HG03342 (cell line): ENCODE measurements around the gene TMEM145.
A peak's percentile ranks its signal among the peaks of the same experiment; 100 is the strongest.

ENCODE experiments used
- ATAC-seq: cut with Tn5 transposase; IDR thresholded peaks from one replicate; pipeline ENCODE4 v1.9.1; 2021; ENCODE audit warnings: mild to moderate bottlenecking, moderate library complexity; ENCODE audit not compliant: unreplicated experiment

TMEM145 gene

DNA sequence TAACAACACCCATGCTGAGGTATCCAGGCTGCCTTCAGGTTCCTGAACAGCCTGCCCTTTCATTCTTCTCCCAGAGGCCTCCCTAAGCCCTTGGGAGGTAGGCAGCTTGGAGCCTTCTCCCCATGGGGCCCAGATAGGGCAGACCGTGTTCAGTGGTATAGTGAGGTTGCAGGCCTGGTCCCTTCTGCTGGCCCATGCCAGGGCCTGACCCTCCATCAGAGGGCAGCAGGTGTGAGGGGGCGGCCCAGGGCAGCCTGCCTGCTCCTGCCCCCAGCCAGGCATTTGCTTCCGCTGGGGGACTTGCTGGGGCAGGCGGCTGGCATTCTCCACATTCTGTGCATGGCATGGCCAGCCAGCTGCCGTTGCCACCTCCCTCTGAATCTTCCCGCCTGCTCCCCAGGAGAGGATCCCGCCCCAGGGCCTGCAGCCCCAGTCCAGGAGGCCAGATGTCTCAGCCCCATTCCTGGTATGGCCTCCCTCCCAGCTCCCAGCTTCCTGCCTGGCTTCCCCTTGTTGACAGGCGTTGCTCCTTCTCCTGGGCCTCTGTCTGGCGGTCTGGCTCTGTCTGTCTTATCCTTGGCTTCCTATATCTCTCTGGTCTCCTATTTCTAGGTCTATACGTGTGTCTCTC, 35.2 kb upstream of the TMEM145 start:
- ATAC-seq, result no peak

- ATAC-seq, result no peak
These were observed 34.5 kb upstream of the TMEM145 start for GRCh38 chr19:42278452-42279154.

- ATAC-seq, result no peak
These were observed 33.8 kb upstream of the TMEM145 start for GRCh38 chr19:42279155-42279901.

DNA sequence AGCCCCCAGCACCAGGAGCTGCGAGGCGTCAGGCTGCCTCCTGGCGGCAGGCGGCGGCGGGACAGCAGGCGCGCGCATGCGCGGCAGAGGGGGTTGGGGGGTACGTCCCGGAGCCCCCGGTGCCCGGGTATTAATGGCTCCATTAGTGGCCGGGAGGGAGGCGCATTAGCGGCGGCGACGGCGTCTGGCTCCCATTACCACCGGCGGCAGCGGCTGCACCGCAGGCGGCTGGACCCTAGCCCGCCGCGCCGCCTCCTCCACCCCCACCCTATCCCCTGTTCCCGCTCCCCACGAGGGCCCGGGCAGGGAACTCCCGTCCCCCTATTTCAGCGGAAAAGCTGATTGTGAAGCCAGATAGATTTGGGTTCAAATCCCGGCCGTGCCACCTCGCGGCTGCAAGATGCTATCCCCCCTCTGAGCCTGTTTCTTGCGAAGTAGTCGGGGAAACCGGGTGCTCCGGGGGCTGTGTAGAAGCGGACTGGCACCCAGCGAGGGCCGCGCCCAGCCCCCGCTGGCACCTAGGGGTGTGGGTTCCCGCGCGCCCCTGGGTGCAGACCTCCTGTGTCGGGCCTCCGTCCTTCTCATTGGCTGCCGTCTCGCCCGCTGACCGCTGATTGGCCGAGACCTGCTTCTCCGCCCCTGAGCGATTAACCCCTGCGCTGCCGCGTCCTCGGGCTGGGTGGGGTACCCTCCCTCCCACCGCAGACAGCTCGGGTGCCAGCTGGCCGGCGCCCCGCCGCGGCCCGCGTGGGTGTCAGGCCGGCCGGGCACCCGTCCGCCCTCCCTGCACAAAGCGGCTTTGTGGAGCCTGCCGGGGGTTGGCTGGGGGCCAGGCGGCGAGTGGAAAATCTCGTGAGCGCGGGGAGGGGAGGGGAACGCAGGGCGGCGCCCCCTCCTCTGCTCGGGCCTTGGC, 33.0 kb upstream of the TMEM145 start:
- peak; percentile 29 for ATAC-seq

DNA sequence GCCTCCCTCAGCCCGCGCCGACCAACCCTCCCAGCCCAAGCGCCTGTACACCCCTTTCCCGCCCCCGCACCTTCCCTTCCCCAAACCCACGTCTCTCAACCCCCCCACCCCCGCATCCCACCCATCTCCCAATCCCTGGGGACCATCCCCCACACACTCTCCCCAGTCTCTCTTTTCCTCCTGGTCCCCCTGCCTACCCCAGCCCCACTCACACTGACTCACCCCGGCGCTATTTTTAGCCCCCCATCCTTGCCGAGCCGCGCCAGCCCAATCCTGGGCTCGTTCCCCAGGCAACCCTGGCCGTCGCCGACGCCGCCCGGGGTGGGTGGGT, 32.3 kb upstream of the TMEM145 start:
- no peak for ATAC-seq

DNA sequence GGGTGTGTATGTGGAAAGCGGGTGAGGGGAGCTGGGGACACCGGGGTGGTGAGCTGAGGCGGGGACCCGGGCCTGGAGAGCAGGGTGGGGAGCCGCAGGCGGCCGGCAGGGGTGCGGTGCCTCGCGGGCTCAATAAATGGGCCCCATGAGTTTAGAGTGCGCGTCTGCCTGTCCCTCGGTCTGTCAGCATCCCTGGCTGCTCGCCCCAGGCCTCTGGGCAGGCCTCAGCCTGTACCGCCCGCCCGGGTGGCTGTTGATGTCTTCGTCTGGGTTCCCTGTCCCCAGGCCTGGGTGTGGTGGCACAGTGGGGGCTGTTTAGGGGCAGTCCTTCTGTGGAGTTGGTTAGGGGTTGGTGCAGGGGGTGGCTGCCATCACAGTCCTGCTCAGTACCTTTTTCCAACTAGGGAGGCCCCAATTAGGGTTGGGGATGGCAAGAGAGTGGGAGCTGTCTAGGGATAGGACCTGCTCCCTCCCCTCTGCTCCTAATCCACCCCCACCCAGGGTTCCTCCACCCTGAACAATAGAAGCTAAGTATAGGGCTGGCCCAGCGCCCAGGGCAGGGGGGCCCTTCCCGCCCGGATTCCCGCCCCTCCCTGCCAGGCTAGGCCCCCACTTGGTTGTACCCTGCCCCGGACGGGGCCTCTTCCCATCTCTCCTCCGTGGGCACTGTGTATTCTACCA, 31.8 kb upstream of the TMEM145 start:
- ATAC-seq, result no peak

DNA sequence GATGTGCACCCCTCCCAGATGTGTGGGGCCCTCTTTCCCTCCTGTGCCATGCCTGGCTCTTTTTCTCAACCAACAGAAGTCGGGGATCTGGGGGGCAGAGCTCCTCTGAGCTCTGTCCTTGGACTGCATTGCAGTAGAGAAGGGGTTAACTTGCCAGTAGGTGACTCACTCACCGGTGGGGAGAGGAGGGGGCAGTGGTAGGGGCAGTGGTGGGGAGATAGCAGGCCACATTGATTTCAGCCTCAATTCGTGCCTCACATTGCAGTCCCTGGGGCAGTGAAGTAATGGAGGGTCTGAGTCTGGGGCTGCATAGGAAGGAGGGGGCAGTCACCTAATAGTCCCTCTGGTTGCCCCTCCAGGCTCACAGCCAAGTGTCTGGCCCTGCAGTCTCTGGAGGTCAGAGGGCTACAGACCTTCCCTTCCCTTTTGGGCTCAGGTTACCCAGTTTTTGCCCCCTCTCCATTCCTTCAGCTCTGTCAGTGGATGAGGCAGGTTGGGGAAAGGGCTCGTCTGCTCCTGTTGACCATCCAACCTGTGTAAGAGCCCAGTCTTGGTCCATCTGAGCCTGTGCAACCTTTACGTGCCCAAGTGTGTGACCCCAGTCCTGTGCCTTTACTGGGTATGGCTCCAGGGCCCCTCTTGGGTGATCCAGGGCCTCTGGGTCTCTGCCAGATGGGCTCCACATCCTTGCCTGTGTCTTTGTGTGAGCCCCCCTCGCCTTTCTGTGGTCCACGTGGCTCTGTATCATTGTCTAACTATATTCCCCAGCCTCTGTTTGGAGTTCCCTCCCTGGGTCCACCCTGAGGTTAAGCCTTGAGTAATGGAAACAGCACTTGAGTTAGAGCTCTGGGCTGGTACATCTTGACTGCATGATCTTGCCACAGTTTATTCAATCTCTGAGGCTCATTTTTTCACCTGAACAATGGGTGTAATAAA, 31.0 kb upstream of the TMEM145 start:
- ATAC-seq, result no peak

- no peak for ATAC-seq
These were observed 30.3 kb upstream of the TMEM145 start for GRCh38 chr19:42282819-42283187.

GRCh38 chr19:42283188-42284065, 29.7 kb upstream of the TMEM145 start:
- peak; percentile 34 for ATAC-seq

GRCh38 chr19:42284066-42284501, 29.0 kb upstream of the TMEM145 start:
- peak; percentile 28 for ATAC-seq

DNA sequence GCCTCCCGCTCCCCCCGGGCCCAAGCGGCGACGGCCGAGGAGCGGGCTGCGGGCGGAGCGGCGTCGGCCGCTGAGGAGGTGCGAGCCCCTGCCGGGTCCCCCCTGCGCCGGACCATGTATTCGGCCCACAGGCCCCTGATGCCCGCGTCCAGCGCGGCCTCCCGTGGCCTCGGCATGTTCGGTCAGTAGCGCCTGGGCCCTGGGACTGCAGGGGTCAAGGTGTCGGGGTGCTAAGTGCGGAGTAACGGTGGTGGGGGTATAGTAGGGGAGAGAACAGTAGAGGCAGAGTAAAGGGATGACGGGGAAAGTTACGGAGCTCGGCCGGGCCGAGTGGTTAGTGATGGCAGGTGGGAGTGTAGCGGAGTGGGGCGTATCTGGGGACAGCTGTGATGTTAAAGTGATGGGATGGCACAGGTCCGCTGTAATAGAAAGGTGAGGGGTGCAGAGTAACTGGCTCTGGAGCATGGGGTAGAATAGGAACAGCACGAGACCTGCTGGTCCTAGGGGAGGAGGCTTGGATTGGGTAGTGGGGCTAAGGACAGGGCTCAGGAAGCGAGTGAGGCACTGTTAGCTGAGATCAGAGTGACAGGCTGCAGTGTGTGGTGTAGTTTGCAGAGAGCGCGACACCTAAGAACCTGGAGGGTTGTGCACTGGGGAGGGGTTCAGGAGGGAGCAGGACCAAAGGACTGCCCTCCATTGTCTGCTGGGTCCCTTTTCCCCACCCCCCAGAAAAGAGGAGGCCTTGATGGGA, 28.3 kb upstream of the TMEM145 start:
- peak; percentile 4 for ATAC-seq

- no peak for ATAC-seq
These were observed 27.6 kb upstream of the TMEM145 start for GRCh38 chr19:42285541-42285941.

- no peak for ATAC-seq
These were observed 27.1 kb upstream of the TMEM145 start for GRCh38 chr19:42285988-42286348.

GRCh38 chr19:42286349-42287016, 26.6 kb upstream of the TMEM145 start:
- ATAC-seq, result no peak

DNA sequence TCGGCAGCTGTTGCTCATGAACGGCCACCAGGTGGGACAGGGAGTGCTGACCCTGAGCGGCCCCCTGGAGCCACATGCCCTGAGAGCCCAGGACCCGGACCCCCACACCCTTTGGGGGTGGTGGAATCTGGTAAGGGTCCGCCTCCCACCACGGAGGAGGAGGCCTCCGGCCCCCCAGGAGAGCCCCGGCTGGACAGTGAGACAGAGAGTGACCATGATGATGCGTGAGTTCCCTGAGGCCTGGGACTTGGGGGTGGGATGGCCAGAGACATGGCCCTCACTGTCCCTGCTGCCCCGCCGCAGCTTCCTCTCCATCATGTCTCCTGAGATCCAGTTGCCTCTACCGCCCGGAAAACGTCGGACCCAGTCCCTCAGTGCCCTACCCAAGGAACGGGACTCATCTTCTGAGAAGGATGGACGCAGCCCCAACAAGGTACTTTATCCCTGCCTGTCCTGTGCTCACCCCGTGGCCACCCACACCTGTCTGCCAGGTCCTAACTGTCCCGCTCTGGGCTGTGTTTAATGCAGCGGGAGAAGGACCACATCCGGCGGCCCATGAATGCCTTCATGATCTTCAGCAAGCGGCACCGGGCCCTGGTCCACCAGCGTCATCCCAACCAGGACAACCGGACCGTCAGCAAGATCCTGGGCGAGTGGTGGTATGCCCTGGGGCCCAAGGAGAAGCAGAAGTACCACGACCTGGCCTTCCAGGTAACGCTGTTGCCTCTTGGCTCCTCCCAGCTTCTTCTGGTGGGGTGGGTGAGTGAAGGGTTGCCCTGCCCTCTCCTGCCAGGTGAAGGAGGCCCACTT, 25.9 kb upstream of the TMEM145 start:
- no peak for ATAC-seq

DNA sequence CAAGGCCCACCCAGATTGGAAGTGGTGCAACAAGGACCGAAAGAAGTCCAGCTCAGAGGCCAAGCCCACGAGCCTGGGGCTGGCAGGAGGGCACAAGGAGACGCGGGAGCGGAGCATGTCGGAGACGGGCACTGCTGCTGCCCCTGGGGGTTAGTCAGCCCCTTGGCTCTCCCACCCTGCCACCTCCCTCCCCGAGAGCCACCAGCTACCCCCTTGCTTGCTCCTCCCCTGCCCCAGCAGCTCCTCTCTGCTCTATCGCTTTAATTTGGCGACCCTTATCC, 25.3 kb upstream of the TMEM145 start:
- ATAC-seq, result no peak

DNA sequence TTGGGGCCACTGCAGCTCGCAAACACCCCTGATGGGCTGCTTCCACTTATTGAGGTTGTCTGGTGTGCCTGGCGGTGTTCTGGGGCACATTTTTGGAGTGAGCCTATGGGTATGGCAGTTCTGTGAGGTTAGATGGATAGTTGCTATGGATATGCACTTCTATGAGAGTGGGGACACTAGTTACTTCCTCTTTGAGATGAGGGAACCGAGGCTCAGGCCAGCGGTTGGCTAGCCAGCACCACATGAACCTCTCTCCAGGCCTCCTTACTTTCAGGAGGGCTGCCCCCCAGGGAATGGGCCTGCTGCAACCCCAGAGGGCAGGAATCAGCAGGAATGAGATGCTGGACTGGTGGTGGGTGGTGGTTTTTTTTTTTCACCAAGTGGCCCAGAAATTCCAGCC, 24.7 kb upstream of the TMEM145 start:
- ATAC-seq, result no peak
